NB4 (cell line): ENCODE results near the gene ITGA8.

Source experiments
- DNase-seq: peaks from one replicate; pipeline ENCODE4 v3.0.0; 2010; ENCODE audit warnings: low read depth
- H3K4me3 ChIP-seq: one replicate; pipeline ENCODE4 v1.5.1; 2011; ENCODE audit warnings: mild to moderate bottlenecking, low read depth, low read length, moderate library complexity
- MYC ChIP-seq: IDR thresholded peaks from 2 replicates; pipeline ENCODE4 v1.6.1; 2011; ENCODE audit warnings: low read depth, low read length
- POLR2A ChIP-seq: IDR thresholded peaks from 2 replicates; pipeline ENCODE4 v1.6.1; 2011; ENCODE audit warnings: mild to moderate bottlenecking; ENCODE audit not compliant: insufficient read length; ENCODE audit errors: extremely low read depth
- TF ChIP-seq, protein P1 (sequence below): IDR thresholded peaks from one replicate; pipeline ENCODE4 v1.5.1; 2012; ENCODE audit warnings: low read depth, low read length
- TF ChIP-seq, protein P2 (sequence below): IDR thresholded peaks from 2 replicates; pipeline ENCODE4 v1.6.1; 2011; ENCODE audit warnings: low read depth, low read length

Gene ITGA8

GRCh38 chr10:15486404-15486803 lies 233.3 kb downstream of the ITGA8 start:
- no peak overlapping the region for H3K4me3 ChIP-seq
- TF ChIP-seq, protein P1, sequence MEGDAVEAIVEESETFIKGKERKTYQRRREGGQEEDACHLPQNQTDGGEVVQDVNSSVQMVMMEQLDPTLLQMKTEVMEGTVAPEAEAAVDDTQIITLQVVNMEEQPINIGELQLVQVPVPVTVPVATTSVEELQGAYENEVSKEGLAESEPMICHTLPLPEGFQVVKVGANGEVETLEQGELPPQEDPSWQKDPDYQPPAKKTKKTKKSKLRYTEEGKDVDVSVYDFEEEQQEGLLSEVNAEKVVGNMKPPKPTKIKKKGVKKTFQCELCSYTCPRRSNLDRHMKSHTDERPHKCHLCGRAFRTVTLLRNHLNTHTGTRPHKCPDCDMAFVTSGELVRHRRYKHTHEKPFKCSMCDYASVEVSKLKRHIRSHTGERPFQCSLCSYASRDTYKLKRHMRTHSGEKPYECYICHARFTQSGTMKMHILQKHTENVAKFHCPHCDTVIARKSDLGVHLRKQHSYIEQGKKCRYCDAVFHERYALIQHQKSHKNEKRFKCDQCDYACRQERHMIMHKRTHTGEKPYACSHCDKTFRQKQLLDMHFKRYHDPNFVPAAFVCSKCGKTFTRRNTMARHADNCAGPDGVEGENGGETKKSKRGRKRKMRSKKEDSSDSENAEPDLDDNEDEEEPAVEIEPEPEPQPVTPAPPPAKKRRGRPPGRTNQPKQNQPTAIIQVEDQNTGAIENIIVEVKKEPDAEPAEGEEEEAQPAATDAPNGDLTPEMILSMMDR = no peak
- TF ChIP-seq, protein P2, sequence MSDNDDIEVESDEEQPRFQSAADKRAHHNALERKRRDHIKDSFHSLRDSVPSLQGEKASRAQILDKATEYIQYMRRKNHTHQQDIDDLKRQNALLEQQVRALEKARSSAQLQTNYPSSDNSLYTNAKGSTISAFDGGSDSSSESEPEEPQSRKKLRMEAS = no peak
- TF ChIP-seq POLR2A (no peak), MYC (no peak)
- DNase-seq = no peak

DNA sequence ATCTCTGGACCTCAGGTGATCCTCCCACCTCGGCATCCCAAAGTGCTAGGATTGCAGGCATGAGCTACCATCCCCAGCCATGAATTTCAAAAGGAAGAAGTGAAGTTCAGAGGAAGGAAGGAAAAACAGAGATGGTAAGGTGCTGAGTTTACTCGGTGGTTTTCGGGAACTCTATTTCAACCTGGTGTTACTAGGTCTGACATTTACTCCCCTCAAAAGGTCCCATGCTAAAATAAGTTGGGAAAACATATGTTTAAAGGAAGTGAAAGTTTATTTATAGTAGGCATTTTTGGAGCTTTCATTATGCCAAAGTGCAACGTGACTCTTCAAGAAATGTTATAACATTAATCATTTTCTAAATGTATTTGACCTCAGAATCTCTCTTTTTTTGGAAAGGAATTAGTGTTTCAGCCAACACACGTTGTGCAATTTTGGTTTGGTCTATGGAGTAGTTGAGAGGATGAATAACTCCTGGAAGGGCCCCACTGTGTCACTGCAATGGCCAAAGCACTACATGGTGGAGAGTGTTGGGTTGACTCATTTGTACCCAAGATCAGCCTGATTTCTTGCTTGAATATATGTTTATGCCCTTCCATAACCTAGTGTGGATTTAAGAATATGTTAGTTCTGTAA lies 233.9 kb downstream of the ITGA8 start:
- DNase-seq = no peak
- TF ChIP-seq, protein P2 = no peak
- no peak overlapping the region for H3K4me3 ChIP-seq

DNA sequence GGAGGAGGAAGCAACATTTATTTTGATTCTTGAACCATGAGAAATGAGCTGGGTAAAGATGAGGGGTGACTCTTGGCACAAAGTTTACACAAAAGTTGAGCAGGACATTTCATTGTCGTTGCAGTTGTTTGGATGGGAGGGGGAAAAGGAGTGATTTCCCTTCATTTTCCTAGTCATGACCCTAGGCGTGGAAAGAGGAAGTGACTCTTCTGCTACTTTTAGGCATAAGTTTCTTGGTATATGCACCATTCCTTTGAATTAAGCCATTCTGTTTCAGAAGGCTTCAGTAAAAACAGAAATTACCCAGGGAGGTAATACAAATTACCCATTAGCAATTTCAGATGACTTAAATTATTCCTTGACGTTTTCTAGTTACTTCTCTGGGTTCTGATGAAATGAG lies 234.7 kb downstream of the ITGA8 start:
- TF ChIP-seq POLR2A = no peak
- TF ChIP-seq, protein P1 = no peak
- TF ChIP-seq, protein P2 = no peak
- no peak for TF ChIP-seq MYC
- DNase-seq = no peak
- H3K4me3 ChIP-seq = no peak overlapping the region

DNA sequence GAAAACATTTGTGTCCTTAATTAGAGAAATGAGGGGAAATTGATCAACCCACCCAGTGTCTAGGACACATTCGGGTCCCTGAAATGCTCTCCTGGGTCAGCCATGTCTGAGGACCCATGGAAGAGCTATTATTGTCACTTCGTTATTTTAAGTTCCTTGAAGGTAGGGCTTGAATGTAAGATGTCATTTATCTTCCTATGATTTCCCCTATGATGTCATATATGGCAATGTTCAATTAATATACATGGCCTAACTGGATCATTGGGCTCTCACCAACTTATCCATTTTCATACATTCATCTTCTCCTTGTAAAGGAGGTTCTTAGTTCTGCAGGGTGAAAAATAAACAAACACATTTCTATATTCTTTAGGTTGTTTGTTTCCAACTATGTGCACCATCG lies 235.6 kb downstream of the ITGA8 start:
- no peak overlapping the region for H3K4me3 ChIP-seq
- no peak for DNase-seq
- TF ChIP-seq, protein P1 = no peak
- TF ChIP-seq MYC = no peak
- TF ChIP-seq POLR2A = no peak
- TF ChIP-seq, protein P2 = no peak

DNA sequence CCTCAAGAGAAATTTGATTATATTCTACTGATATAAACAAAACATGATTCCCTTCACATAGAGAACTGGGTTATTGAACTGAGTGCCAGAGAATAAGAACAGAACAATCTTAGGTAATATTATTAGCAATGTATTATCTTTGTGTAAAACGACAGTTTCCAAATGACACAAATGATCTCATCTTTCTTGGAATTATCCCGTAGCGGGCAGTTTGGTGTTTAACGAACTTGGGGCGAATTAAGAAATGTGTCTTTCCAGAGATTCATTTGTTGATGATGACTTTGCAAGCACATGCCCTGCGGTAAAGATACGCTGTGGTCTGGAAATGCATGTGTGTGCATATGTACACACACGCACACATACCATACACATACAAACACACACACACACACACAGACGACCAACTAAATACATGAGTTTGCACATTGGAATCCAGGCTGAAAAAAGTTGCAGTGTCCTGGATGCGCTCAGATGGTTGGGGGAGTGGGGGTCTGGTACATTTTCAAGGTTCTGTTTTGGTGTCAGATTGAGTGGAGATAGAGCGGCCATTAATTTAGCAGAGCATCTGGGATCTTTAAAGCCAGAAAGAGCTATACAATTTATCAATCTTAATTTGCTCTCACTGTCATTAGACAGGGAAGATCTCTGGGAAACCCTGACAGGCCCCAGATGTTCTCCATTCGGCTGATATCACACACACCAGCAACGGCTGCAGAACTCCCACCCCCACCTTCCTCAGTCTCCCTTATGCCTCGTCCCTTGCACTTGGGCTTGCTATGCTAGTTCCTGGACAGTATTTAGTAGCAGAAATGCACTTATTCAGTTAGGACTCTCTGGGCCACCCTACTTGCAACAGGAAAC lies 236.3 kb downstream of the ITGA8 start:
- TF ChIP-seq, protein P2 = no peak
- TF ChIP-seq MYC = no peak
- TF ChIP-seq, protein P1 = no peak
- TF ChIP-seq POLR2A = no peak
- no peak for DNase-seq
- H3K4me3 ChIP-seq = no peak overlapping the region

DNA sequence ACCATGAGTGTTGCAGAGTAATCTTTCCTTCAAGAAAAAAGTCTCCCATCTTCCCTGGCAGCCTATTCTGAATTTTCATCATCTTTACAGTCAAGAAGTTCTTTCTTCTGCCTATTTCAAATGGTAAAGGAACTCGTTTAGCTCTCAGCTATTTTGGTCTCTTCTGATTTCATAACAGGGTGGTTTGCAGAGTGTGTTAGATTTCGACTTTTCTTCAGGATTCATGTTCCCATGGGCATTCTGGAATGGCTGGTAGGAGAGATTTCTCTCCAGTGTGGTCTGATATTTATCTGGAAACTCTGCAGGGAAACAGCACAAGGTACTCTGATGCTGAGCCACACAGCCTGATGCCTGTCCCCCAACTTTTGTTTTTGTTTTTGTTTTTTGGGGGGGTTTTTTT lies 237.6 kb downstream of the ITGA8 start:
- no peak overlapping the region for H3K4me3 ChIP-seq
- DNase-seq = no peak
- TF ChIP-seq, protein P1 = no peak
- TF ChIP-seq POLR2A (no peak), MYC (no peak)
- TF ChIP-seq, protein P2 = no peak
